ENCODE data around the gene PPP1R14B.

Gene PPP1R14B

DNA sequence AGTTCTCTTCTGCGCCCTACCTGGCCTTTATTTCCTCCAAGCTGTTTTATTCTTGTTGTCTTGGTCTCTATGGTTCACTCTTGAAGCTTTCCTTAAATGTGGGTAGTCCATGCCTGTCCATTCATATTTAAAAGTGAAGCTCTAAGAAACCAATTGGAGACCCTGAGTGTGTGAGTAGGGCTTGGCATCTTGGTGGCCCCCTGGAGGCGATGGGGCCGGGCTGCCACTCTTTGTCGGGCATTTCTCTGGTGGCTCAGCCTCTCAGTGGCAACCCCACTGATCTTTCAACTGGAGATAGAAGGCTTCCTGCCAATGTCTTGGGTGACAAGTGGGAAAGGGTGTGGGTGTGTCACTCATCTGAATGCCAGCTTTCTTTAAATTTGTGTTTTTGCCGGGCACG, 29.9 kb downstream of the PPP1R14B start:
- DNase-seq = no peak
- TF ChIP-seq, protein P1, sequence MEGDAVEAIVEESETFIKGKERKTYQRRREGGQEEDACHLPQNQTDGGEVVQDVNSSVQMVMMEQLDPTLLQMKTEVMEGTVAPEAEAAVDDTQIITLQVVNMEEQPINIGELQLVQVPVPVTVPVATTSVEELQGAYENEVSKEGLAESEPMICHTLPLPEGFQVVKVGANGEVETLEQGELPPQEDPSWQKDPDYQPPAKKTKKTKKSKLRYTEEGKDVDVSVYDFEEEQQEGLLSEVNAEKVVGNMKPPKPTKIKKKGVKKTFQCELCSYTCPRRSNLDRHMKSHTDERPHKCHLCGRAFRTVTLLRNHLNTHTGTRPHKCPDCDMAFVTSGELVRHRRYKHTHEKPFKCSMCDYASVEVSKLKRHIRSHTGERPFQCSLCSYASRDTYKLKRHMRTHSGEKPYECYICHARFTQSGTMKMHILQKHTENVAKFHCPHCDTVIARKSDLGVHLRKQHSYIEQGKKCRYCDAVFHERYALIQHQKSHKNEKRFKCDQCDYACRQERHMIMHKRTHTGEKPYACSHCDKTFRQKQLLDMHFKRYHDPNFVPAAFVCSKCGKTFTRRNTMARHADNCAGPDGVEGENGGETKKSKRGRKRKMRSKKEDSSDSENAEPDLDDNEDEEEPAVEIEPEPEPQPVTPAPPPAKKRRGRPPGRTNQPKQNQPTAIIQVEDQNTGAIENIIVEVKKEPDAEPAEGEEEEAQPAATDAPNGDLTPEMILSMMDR (IDR thresholded peaks at IDR 0.05; ENCODE audit: low read depth, low read length, missing control alignments) = no peak
- no peak overlapping the region for H3K4me3 ChIP-seq (ENCODE audit: low read depth, low read length)
- H3K27me3 ChIP-seq (replicated peaks) = no peaks in the 10 kb centered on the region
- peaks cover 8% of the 10 kb centered on the region for H3K36me3 ChIP-seq (replicated peaks)
- H3K27ac ChIP-seq = no peak overlapping the region
- in situ Hi-C loops (cut with HindIII; ENCODE audit: low pct_ligation_motif_present, low sequenced_read_pairs) = no loop called here

DNA sequence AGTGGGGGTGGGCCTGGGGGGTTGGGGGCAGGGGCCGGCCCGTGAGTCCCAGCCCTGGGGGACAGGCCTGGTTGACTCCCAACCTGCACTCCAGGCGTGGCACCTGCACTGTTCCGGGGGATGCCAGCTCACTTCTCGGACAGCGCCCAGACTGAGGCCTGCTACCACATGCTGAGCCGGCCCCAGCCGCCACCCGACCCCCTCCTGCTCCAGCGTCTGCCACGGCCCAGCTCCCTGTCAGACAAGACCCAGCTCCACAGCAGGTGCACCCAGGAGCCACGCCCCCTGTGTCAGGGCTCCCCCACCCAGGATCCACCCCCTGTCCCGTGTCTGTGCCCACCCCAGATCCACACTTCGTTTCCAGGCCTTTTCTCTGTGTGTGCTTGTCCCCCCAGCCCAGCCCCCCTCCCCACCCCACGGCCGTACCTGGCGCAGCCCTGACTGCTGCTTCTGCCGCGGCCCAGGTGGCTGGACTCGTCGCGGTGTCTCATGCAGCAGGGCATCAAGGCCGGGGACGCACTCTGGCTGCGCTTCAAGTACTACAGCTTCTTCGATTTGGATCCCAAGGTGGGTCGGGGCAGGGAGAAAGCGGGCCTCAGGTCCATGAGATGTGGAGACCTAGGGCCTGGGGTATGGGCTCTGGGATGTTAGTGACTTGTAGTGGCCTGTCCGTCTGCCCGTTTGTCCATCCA, 35.4 kb downstream of the PPP1R14B start:
- TF ChIP-seq, protein P1 (IDR thresholded peaks at IDR 0.05; ENCODE audit: low read depth, low read length, missing control alignments) = no peak
- Histone ChIP-seq H3K4me3 (ENCODE audit: low read depth, low read length) (no peak overlapping the region), H3K27ac (no peak overlapping the region), H3K36me3 (replicated peaks) (peaks cover 5% of the 10 kb centered on the region), H3K27me3 (replicated peaks) (no peaks in the 10 kb centered on the region)
- in situ Hi-C loops (cut with HindIII; ENCODE audit: low pct_ligation_motif_present, low sequenced_read_pairs) = no loop called here
- DNase-seq = no peak

DNA sequence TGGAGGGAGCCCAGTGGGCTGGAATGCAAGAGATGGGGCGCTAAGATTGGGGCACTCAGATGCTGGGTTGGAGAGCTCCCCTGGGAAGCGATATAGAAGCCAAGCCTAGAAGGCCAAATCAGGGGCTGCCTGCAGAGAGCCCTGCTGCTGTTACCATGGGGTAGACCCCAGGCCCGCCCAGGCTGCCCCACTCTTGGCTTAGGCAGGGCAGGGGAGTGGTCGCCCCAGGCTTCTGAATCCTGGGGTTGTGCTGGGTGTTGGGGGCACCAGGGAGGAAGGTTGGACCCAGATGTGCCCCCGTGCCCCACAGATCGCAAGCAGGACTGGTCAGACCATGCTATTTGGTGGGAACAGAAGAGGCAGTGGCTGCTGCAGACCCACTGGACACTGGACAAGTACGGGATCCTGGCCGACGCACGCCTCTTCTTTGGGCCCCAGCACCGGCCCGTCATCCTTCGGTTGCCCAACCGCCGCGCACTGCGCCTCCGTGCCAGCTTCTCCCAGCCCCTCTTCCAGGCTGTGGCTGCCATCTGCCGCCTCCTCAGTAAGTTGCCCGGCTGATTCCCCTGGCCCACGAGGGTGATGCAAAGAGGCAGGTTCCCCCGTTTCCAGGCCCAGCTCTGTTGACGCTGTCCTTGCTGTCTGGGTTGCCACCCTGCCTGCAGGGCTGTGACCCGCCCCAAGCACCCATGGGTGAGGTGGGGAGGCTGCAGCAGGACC, 36.3 kb downstream of the PPP1R14B start:
- in situ Hi-C loops (cut with HindIII; ENCODE audit: low pct_ligation_motif_present, low sequenced_read_pairs) = no loop called here
- DNase-seq = no peak
- Histone ChIP-seq H3K4me3 (ENCODE audit: low read depth, low read length) (no peak overlapping the region), H3K36me3 (replicated peaks) (peaks cover 7% of the 10 kb centered on the region), H3K27me3 (replicated peaks) (no peaks in the 10 kb centered on the region), H3K27ac (no peak overlapping the region)
- TF ChIP-seq, protein P1 (IDR thresholded peaks at IDR 0.05; ENCODE audit: low read depth, low read length, missing control alignments) = no peak

DNA sequence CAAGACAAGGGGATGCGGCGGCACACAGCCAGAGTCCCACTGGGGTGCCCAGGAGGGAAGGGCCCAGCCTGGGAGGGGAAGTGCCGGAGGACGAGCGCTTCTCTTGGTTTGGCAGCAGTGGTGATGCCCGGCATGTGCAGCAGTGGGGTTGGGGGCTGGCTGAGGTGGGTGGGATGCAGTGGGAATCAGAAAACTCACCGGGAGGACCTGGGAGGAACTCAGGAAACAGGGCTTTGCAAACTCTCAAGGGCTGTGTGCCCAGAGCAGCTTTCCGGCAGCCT, 37.2 kb downstream of the PPP1R14B start:
- H3K4me3 ChIP-seq (ENCODE audit: low read depth, low read length) = no peak overlapping the region
- in situ Hi-C loops (cut with HindIII; ENCODE audit: low pct_ligation_motif_present, low sequenced_read_pairs) = no loop called here
- TF ChIP-seq, protein P1 (IDR thresholded peaks at IDR 0.05; ENCODE audit: low read depth, low read length, missing control alignments) = no peak
- H3K27ac ChIP-seq = no peak overlapping the region
- no peak for DNase-seq
- peaks cover 13% of the 10 kb centered on the region for H3K36me3 ChIP-seq (replicated peaks)
- H3K27me3 ChIP-seq (replicated peaks) = no peaks in the 10 kb centered on the region

DNA sequence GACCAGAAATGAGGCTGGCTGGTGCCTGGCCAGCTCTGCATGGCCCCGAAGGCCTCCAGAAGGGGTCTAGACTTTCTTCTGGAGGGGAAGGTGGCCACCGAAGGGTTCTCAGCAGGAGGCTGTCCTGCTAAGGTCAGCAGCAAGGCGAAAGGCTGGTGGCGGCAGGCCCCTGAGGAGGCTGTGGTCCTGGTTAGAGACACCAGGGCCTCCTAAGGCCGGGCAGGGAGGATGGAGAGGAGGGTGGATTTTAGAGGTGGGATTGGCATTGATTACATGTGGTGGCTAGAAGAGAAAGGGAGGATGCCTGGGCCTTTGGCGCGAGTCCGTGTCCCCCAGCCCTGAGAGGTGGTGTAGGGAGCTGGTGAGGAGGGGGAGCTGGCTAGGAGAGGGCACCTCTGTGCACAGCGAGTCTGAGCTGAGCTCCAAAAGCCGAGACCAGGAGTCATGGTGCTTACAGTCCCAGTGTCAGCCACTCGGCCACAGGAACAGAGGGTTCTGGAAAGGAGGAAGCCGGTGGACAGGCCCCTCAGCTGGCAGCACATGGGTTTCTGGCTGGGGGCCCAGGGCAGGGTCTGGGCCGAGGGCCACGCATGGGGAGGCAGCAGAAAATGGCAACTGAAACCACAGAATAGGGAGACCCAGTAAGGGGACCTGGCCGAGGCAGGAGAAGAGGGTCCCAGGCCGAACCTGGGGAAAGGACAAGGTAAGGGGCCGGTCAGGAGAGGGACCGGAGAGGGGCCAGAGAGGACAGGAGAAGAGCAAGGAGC, 37.8 kb downstream of the PPP1R14B start:
- no peak overlapping the region for H3K27ac ChIP-seq
- H3K27me3 ChIP-seq (replicated peaks) = no peaks in the 10 kb centered on the region
- TF ChIP-seq, protein P1 (IDR thresholded peaks at IDR 0.05; ENCODE audit: low read depth, low read length, missing control alignments) = no peak
- H3K4me3 ChIP-seq (ENCODE audit: low read depth, low read length) = no peak overlapping the region
- DNase-seq = no peak
- in situ Hi-C loops (cut with HindIII; ENCODE audit: low pct_ligation_motif_present, low sequenced_read_pairs) = no loop called here
- H3K36me3 ChIP-seq (replicated peaks) = peaks cover 17% of the 10 kb centered on the region

Data from brain microvascular endothelial cell (primary cell).